ENCODE results near the gene PGAM1.
"Not testable (repeated sequence)": the region's sequence is repeated elsewhere in the genome, so short reads cannot be mapped to it uniquely, and the experiment has no call there.

Gene PGAM1

GRCh38 chr10:97408496-97408992 is 17.4 kb upstream of the PGAM1 start:
- no peak for DNase-seq

GRCh38 chr10:97411406-97411805 is 14.6 kb upstream of the PGAM1 start:
- DNase-seq, result no peak

GRCh38 chr10:97412891-97413304 is 13.1 kb upstream of the PGAM1 start:
- DNase-seq, result no peak

GRCh38 chr10:97416565-97416964 is 9.4 kb upstream of the PGAM1 start:
- no peak for DNase-seq

GRCh38 chr10:97423757-97424098 is 2.3 kb upstream of the PGAM1 start:
- not testable (repeated sequence) for DNase-seq

- no peak for DNase-seq
Observed at GRCh38 chr10:97426776-97427570, 982 bp downstream of the PGAM1 start.

- no peak for DNase-seq
Observed at GRCh38 chr10:97427571-97428179, 1.7 kb downstream of the PGAM1 start.

GRCh38 chr10:97428572-97428981 is 2.6 kb downstream of the PGAM1 start:
- no peak for DNase-seq

GRCh38 chr10:97434055-97434454 is 8.1 kb downstream of the PGAM1 start:
- DNase-seq, result no peak

GRCh38 chr10:97434557-97434956 is 8.6 kb downstream of the PGAM1 start:
- DNase-seq, result no peak

- DNase-seq, result no peak
Observed at GRCh38 chr10:97435211-97435610, 9.2 kb downstream of the PGAM1 start.

- DNase-seq, result no peak
Observed at GRCh38 chr10:97442277-97442676, 16.3 kb downstream of the PGAM1 start.

- no peak for DNase-seq
Observed at GRCh38 chr10:97444212-97444611, 18.2 kb downstream of the PGAM1 start.

GRCh38 chr10:97445357-97445721 is 19.3 kb downstream of the PGAM1 start:
- DNase-seq, result no peak

GRCh38 chr10:97445722-97446639 is 20.0 kb downstream of the PGAM1 start, which contains the start of the genes EXOSC1 and ZDHHC16:
TSS of gene EXOSC1 (minus strand) at chr10:97446006. CDS start at chr10:97445985, 21 bp downstream.
TSS of gene ZDHHC16 (plus strand) at chr10:97446175. CDS start at chr10:97451676, 5,501 bp downstream.
- peak; percentile 62 for DNase-seq

GRCh38 chr10:97450828-97451227 is 24.8 kb downstream of the PGAM1 start:
- DNase-seq, result no peak

- no peak for DNase-seq
Observed at GRCh38 chr10:97451605-97452004, 25.6 kb downstream of the PGAM1 start.

GRCh38 chr10:97452352-97452751 is 26.4 kb downstream of the PGAM1 start:
- no peak for DNase-seq

- DNase-seq, result no peak
Observed at GRCh38 chr10:97454330-97455036, 28.5 kb downstream of the PGAM1 start.

- DNase-seq, result no peak
Observed at GRCh38 chr10:97456034-97456685, 30.2 kb downstream of the PGAM1 start.

- no peak for DNase-seq
Observed at GRCh38 chr10:97456686-97457065, 30.7 kb downstream of the PGAM1 start.

- DNase-seq, result no peak
Observed at GRCh38 chr10:97459111-97459510, 33.1 kb downstream of the PGAM1 start.

Data from NCI-H1048 (cell line).